ENCODE measurements around the gene DENND4A. TPM values are rescaled to one million over a fixed set of nuclear protein-coding genes. Genes with fewer than 3 reads are reported as not detected.
"Not testable (repeated sequence)": the region's sequence is repeated elsewhere in the genome, so short reads cannot be mapped to it uniquely, and the experiment has no call there.

The DENND4A gene
- total RNA-seq, 1 donor from 2014 or later = 13.9 TPM

DNA sequence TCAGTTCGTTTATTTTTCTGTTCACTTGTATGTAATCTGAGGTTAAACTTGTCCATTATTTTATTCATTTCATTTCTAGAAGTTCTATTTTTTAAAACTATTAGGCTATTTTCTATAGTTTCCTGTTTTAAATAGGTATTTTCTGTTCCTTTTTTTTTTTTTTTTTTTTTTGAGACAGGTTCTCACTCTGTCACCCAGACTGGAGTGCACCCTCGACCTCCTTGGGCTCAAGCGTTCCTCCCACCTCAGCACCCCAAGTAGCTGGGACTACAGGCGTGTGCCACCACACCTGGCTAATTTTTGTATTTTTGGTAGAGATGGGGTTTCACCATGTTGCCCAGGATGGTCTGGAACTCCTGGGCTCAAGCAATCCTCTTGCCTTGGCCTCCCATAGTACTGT lies 22.2 kb upstream of the DENND4A start:
- H3K9me3 ChIP-seq (ENCODE audit: insufficient read depth, low read depth, low read length); H3K9me3 Mint-ChIP-seq (ENCODE audit: unreplicated experiment); H3K4me2 ChIP-seq (ENCODE audit: low read length); FAIRE-seq; H3K4me1 Mint-ChIP-seq (ENCODE audit: low read depth, unreplicated experiment); H3K27me3 Mint-ChIP-seq (ENCODE audit: low read depth, unreplicated experiment); H3K27ac Mint-ChIP-seq (ENCODE audit: unreplicated experiment); H3K4me3 Mint-ChIP-seq (ENCODE audit: unreplicated experiment); H4K20me1 ChIP-seq (ENCODE audit: insufficient read depth, low read length); H3K9ac ChIP-seq (ENCODE audit: low read length); H3K27ac ChIP-seq (ENCODE audit: low read depth, low read length); H3K79me2 ChIP-seq (ENCODE audit: insufficient read depth, low read length); H3K4me3 ChIP-seq (ENCODE audit: insufficient read depth, low read depth, low read length); H3K36me3 Mint-ChIP-seq (ENCODE audit: low read depth, unreplicated experiment); H2AFZ ChIP-seq (ENCODE audit: low read depth, low read length); H3K27me3 ChIP-seq (ENCODE audit: insufficient read depth, low read length); DNase-seq (ENCODE audit: low read depth); H3K4me1 ChIP-seq (ENCODE audit: insufficient read depth, low read length); H3K36me3 ChIP-seq (ENCODE audit: insufficient read depth, low read length): not testable (repeated sequence)

DNA sequence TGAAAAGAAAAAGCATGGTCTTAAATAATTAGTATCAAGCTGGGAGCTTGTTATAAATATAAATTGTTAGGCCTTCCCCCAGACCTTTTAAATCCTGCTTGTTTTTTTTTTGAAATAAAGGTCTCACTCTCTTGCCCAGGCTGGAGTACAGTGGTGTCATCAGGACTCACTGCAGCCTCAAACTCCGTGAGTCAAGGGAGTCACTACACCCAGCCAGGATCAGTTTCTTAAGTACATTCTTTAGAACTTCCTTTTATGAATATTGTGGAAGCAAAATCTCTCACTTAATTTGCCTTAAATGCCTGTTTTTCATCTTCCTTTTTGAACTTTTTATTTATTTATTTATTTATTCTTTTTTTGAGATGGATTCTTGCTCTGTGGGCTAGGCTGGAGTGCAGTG lies 20.8 kb upstream of the DENND4A start:
- no peaks in the 10 kb centered on the region for H3K4me1 ChIP-seq (ENCODE audit: insufficient read depth, low read length)
- no peaks in the 10 kb centered on the region for H3K79me2 ChIP-seq (ENCODE audit: insufficient read depth, low read length)
- no peak overlapping the region for H2AFZ ChIP-seq (ENCODE audit: low read depth, low read length)
- H3K27ac Mint-ChIP-seq (ENCODE audit: unreplicated experiment) = no peak overlapping the region
- no peak overlapping the region for H3K4me2 ChIP-seq (ENCODE audit: low read length)
- no peaks in the 10 kb centered on the region for H3K36me3 Mint-ChIP-seq (ENCODE audit: low read depth, unreplicated experiment)
- no peaks in the 10 kb centered on the region for H3K4me1 Mint-ChIP-seq (ENCODE audit: low read depth, unreplicated experiment)
- no peaks in the 10 kb centered on the region for H3K27me3 Mint-ChIP-seq (ENCODE audit: low read depth, unreplicated experiment)
- peaks cover 4% of the 10 kb centered on the region for H3K9me3 Mint-ChIP-seq (ENCODE audit: unreplicated experiment)
- no peaks in the 10 kb centered on the region for H3K9me3 ChIP-seq (ENCODE audit: insufficient read depth, low read depth, low read length)
- H4K20me1 ChIP-seq (ENCODE audit: insufficient read depth, low read length) = no peaks in the 10 kb centered on the region
- no peak overlapping the region for H3K4me3 ChIP-seq (ENCODE audit: insufficient read depth, low read depth, low read length)
- TF ChIP-seq, protein P1, sequence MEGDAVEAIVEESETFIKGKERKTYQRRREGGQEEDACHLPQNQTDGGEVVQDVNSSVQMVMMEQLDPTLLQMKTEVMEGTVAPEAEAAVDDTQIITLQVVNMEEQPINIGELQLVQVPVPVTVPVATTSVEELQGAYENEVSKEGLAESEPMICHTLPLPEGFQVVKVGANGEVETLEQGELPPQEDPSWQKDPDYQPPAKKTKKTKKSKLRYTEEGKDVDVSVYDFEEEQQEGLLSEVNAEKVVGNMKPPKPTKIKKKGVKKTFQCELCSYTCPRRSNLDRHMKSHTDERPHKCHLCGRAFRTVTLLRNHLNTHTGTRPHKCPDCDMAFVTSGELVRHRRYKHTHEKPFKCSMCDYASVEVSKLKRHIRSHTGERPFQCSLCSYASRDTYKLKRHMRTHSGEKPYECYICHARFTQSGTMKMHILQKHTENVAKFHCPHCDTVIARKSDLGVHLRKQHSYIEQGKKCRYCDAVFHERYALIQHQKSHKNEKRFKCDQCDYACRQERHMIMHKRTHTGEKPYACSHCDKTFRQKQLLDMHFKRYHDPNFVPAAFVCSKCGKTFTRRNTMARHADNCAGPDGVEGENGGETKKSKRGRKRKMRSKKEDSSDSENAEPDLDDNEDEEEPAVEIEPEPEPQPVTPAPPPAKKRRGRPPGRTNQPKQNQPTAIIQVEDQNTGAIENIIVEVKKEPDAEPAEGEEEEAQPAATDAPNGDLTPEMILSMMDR (IDR thresholded peaks at IDR 0.05; ENCODE audit: insufficient read depth, low read depth, low read length) = no peak
- no peak for TF ChIP-seq EZH2 (IDR thresholded peaks at IDR 0.05; ENCODE audit: insufficient read depth, low read length)
- H3K4me3 Mint-ChIP-seq (ENCODE audit: unreplicated experiment) = no peak overlapping the region
- no peak overlapping the region for H3K27ac ChIP-seq (ENCODE audit: low read depth, low read length)
- no peaks in the 10 kb centered on the region for H3K36me3 ChIP-seq (ENCODE audit: insufficient read depth, low read length)
- no peak overlapping the region for H3K9ac ChIP-seq (ENCODE audit: low read length)
- FAIRE-seq (no peak), DNase-seq (ENCODE audit: low read depth) (no peak)
- H3K27me3 ChIP-seq (ENCODE audit: insufficient read depth, low read length) = no peaks in the 10 kb centered on the region

DNA sequence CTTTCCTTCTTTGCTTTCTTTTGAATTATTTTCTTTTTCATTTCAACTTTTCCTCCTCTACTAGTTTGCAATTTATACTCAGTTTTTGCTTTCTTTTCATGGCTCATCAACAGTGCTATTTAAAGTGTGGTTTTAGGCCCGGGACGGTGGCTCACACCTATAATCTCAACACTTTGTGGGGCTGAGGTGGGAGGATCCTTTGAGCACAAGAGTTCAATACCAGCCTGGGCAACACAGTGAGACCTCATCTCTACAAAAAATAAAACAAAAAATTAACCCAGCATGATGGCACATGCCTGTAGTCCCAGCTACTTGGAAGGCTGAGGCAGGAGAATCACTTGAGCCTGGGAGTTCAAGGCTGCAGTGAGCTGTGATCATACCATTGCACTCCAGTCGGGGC lies 20.4 kb upstream of the DENND4A start:
- Histone ChIP-seq H2AFZ (ENCODE audit: low read depth, low read length) (no peak overlapping the region), H3K4me3 (ENCODE audit: insufficient read depth, low read depth, low read length) (no peak overlapping the region), H3K27me3 (ENCODE audit: insufficient read depth, low read length) (no peaks in the 10 kb centered on the region), H3K4me2 (ENCODE audit: low read length) (no peak overlapping the region), H3K4me1 (ENCODE audit: insufficient read depth, low read length) (no peaks in the 10 kb centered on the region), H3K27ac (ENCODE audit: low read depth, low read length) (no peak overlapping the region), H3K36me3 (ENCODE audit: insufficient read depth, low read length) (no peaks in the 10 kb centered on the region), H3K79me2 (ENCODE audit: insufficient read depth, low read length) (no peaks in the 10 kb centered on the region), H4K20me1 (ENCODE audit: insufficient read depth, low read length) (no peaks in the 10 kb centered on the region), H3K9me3 (ENCODE audit: insufficient read depth, low read depth, low read length) (no peaks in the 10 kb centered on the region), H3K9ac (ENCODE audit: low read length) (no peak overlapping the region)
- H3K27me3 Mint-ChIP-seq (ENCODE audit: low read depth, unreplicated experiment) = no peaks in the 10 kb centered on the region
- FAIRE-seq (no peak), DNase-seq (ENCODE audit: low read depth) (no peak)
- no peak for TF ChIP-seq EZH2 (IDR thresholded peaks at IDR 0.05; ENCODE audit: insufficient read depth, low read length)
- TF ChIP-seq, protein P1 (IDR thresholded peaks at IDR 0.05; ENCODE audit: insufficient read depth, low read depth, low read length) = no peak
- H3K27ac Mint-ChIP-seq (ENCODE audit: unreplicated experiment) = no peak overlapping the region
- H3K9me3 Mint-ChIP-seq (ENCODE audit: unreplicated experiment) = peaks cover 4% of the 10 kb centered on the region
- no peaks in the 10 kb centered on the region for H3K4me1 Mint-ChIP-seq (ENCODE audit: low read depth, unreplicated experiment)
- no peak overlapping the region for H3K4me3 Mint-ChIP-seq (ENCODE audit: unreplicated experiment)
- H3K36me3 Mint-ChIP-seq (ENCODE audit: low read depth, unreplicated experiment) = no peaks in the 10 kb centered on the region
